LNCAP (cell line): Measurements from ENCODE around the gene SEMA5B.

Experiments used
- TF ChIP-seq, protein P1 (sequence below): fragments of 450-650 bp; IDR thresholded peaks from 2 replicates; pipeline ENCODE4 v1.5.1; 2017; ENCODE audit warnings: mild to moderate bottlenecking

SEMA5B gene

DNA sequence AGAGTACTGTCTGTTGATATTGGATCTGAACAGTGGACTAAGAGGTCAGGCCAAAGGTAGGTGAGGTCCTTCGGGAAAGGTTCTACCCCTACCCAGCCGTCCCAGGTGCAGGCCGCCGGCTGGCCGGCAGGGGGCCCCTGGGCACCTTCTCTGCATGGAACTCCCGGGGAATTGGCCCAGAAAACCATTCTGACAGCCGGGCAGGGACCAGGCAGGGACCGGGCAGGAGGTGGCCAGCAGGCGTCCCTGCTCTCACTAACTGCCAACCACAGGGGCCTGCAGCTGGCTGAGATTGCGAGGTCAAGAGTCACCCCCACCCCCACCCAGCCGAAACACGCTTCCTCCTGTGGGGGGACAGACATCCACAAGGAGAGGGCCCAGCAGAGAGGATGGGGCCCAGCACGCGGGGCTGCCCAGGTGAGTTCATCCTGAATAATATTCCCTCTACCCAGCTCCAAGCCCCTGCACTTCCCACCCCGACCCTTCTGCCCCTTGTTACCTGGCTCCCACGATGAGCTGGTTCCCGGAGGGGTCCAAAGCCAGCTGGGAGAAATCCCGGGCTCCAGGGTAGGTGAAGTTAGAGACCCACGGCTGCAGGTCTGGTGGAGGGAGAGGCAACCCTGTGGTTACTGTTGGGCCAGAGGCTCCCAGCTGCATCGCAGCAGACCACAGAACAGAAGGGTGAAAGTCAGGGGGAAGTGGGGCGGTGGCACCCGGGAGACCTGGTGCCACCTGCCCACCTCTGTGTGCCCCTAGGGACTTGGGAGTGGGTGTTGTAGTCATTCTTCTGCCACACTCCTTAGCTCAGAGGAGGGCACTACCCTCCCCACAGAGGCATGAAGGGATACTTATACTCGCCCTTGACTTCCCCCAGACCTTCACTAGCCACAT lies 84.4 kb downstream of the SEMA5B start:
- TF ChIP-seq, protein P1, sequence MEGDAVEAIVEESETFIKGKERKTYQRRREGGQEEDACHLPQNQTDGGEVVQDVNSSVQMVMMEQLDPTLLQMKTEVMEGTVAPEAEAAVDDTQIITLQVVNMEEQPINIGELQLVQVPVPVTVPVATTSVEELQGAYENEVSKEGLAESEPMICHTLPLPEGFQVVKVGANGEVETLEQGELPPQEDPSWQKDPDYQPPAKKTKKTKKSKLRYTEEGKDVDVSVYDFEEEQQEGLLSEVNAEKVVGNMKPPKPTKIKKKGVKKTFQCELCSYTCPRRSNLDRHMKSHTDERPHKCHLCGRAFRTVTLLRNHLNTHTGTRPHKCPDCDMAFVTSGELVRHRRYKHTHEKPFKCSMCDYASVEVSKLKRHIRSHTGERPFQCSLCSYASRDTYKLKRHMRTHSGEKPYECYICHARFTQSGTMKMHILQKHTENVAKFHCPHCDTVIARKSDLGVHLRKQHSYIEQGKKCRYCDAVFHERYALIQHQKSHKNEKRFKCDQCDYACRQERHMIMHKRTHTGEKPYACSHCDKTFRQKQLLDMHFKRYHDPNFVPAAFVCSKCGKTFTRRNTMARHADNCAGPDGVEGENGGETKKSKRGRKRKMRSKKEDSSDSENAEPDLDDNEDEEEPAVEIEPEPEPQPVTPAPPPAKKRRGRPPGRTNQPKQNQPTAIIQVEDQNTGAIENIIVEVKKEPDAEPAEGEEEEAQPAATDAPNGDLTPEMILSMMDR = peak; percentile 98

DNA sequence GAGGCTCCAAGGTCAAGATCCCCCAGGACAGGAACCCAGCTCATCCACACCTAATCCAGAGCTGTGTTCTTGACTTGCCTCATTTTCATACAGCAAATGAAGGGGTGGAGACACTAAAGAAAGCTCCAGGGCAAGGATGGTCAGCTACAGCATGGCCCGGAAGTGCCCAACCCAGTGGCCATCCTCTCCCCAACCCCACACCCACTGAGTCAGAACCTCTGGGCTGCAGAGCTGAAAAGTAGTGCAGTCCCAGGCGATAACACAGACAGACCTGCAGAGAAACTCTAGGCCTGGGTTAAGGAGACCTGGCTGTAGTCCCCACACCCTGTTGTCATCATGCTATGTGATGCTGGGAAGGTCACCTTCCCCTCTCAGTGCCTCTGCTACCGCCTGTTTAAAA lies 85.3 kb downstream of the SEMA5B start:
- TF ChIP-seq, protein P1 = no peak

DNA sequence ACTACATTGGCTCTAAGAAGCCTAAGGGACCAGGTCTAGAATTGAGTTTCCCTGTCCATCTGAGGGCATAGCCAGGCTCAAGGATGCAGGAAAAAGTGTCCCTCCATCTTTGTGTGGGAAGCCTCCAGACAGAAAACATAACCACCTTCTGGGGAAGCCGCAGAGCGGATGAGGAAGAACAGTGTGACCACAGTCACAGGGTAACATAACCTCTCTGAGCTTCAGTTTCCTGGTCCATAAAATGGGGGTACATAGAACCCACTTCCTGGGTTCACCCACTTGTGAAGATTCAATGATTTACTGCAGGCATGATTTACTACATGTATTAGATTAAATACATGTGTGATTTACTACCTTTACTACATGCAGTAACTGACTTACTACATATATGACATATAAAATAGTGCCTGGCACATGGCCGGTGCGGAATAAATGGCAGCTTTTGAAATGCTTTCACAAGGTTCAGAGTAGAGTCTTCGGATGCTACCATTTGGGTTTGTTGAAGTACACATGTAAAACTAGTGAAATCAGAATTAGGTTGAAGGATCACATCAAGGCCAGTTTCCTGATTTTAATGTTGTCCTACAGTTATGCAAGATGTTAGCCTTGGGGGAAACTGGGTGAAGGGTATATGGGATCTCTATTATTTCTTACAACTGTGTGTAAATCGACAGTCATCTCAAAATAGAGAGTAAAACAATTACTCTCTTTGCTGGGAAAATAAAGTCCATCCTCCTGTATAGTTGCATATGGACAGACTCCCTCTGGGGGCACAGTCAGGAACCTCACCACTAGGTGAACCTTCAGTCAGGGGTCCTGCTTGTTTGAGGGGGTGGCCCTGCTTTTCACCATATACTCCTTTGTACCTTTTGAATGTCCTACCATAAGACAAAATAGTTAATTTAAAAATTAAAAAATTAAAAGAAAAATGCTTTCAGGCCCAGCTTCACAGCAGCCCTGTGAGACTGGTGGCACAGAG lies 86.0 kb downstream of the SEMA5B start:
- TF ChIP-seq, protein P1 = no peak; the same call in 1 of the 2 replicates

GRCh38 chr3:122940628-122941086 lies 86.9 kb downstream of the SEMA5B start:
- TF ChIP-seq, protein P1 = no peak

DNA sequence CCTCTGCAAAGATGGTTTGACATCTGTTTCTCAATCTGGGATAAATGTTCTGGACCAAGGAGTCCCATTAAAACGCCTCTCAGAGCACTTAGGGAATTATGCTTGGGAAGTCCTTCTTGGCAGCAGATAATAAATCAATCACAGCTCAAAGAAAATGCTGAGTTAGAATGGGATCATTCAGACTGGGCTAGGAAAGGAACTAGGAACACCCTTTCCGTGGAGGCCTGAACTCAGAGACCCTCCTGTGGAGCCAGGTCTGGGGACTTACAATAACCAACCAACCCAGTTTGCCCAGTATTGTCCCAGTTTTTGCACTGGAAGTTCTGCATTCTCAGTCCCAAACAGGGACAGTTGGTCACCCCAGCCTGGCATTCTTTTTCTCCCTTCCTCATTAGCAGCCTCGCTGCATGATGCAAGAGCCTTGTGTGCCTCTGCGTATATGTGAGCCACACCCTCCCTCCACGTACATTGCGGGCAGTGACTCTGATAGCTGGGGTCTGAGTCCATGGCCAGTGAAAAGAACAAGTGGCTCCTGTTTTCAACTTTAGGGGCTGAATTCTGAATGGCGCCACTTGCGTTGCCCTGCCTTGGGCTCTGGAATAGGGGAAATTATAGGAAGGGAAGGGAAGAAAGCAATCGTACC lies 88.7 kb downstream of the SEMA5B start:
- TF ChIP-seq, protein P1 = no peak

DNA sequence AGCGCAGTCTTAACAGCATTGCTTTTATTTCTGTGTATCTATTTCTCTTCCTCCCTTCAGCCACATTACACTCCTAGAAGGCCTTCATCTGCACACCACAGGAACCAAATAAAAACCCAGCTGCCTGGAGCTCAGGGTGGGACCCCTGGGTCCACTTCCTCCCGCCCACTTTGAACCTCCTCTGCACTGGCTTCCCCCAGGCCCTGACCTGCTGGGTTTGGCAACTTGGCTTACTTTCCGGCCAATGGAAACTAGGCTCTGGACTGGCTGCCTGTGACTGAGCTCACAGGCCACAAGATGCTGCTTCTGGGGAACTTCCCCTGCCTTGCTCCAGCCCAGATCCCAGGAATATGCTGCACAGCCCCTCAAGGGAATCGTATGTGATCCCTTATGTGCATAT lies 89.8 kb downstream of the SEMA5B start:
- TF ChIP-seq, protein P1 = no peak

DNA sequence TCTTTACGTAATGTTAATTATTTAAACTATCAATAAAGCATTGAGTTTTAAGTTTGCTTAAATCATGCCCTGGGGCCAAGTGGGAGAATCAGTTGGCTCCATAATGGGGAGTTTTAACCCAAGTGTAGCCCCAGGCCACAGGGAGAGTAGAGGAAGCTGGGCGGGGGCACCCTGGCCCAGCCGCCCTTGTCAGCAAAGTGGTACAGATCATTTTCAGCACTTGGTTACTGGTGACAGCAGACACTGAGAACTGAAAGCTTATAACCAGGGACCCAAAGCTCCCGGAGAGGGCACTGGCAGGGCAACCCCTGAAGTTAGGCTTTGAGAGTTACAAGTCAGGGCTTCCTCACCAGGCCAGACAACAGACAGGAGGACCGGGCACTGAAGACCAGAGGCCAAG lies 90.6 kb downstream of the SEMA5B start:
- TF ChIP-seq, protein P1 = no peak
